H9 (cell line): ENCODE data around the gene SYP. TPM values are rescaled to one million over a fixed set of nuclear protein-coding genes. Genes with fewer than 3 reads are reported as not detected.

Experiments
- DNase-seq: peaks from one replicate; pipeline ENCODE4 v3.0.0-alpha.2; 2017
- H2AFZ ChIP-seq: one replicate; pipeline ENCODE4 v1.6.1; 2013; ENCODE audit warnings: mild to moderate bottlenecking, low read length, control low read depth, moderate library complexity
- H2AK5ac ChIP-seq: 2 replicates; pipeline ENCODE4 v1.6.1; 2013; ENCODE audit warnings: low read length, control low read depth, mixed read lengths; ENCODE audit not compliant: insufficient read length
- H2BK120ac ChIP-seq: one replicate; pipeline ENCODE4 v1.6.1; 2013; ENCODE audit warnings: low read depth, mild to moderate bottlenecking, low read length, control low read depth, inconsistent platforms; ENCODE audit not compliant: poor library complexity, severe bottlenecking
- H2BK12ac ChIP-seq: 2 replicates; pipeline ENCODE4 v1.6.1; 2013; ENCODE audit warnings: low read length, control low read depth, mixed read lengths, low read depth; ENCODE audit not compliant: insufficient read length
- H2BK15ac ChIP-seq: 2 replicates; pipeline ENCODE4 v1.6.1; 2013; ENCODE audit warnings: low read depth, low read length, control low read depth
- H2BK20ac ChIP-seq: one replicate; pipeline ENCODE4 v1.6.1; 2013; ENCODE audit warnings: low read depth, mild to moderate bottlenecking, low read length, control low read depth, inconsistent platforms; ENCODE audit not compliant: poor library complexity, severe bottlenecking
- H2BK5ac ChIP-seq: 2 replicates; pipeline ENCODE4 v1.6.1; 2013; ENCODE audit warnings: low read length, control low read depth, mixed read lengths; ENCODE audit not compliant: insufficient read length
- H3K14ac ChIP-seq: 2 replicates; pipeline ENCODE4 v1.6.1; 2013; ENCODE audit warnings: low read length, control low read depth; ENCODE audit not compliant: insufficient read depth
- H3K18ac ChIP-seq: 2 replicates; pipeline ENCODE4 v1.6.1; 2013; ENCODE audit warnings: low read depth, mild to moderate bottlenecking, mixed read lengths, low read length, control low read depth; ENCODE audit not compliant: insufficient read length
- H3K23ac ChIP-seq: 2 replicates; pipeline ENCODE4 v1.6.1; 2013; ENCODE audit warnings: low read length, control low read depth, mixed read lengths, low read depth; ENCODE audit not compliant: insufficient read length
- H3K23me2 ChIP-seq: 2 replicates; pipeline ENCODE4 v1.6.1; 2013; ENCODE audit warnings: low read depth, mild to moderate bottlenecking, mixed read lengths, low read length, control low read depth; ENCODE audit not compliant: insufficient read length, poor library complexity, severe bottlenecking
- H3K27ac ChIP-seq: 2 replicates; pipeline ENCODE4 v1.5.1; 2013; ENCODE audit warnings: low read length, control low read depth, mixed read lengths, low read depth; ENCODE audit not compliant: insufficient read length
- H3K27me3 ChIP-seq: 2 replicates; pipeline ENCODE4 v1.6.1; 2013; ENCODE audit warnings: low read length, control low read depth, inconsistent platforms; ENCODE audit not compliant: insufficient read depth
- H3K4ac ChIP-seq: 2 replicates; pipeline ENCODE4 v1.6.1; 2013; ENCODE audit warnings: low read depth, mild to moderate bottlenecking, control low read depth, inconsistent platforms, low read length, moderate library complexity
- H3K4me1 ChIP-seq: 2 replicates; pipeline ENCODE4 v1.6.1; 2013; ENCODE audit warnings: low read length, control low read depth, inconsistent platforms; ENCODE audit not compliant: insufficient read depth
- H3K4me2 ChIP-seq: 2 replicates; pipeline ENCODE4 v1.6.1; 2013; ENCODE audit warnings: low read length, control low read depth, mixed read lengths; ENCODE audit not compliant: insufficient read length, insufficient read depth
- H3K56ac ChIP-seq: 2 replicates; pipeline ENCODE4 v1.6.1; 2013; ENCODE audit warnings: low read depth, mild to moderate bottlenecking, mixed read lengths, low read length, control low read depth; ENCODE audit not compliant: insufficient read length
- H3K79me1 ChIP-seq: 2 replicates; pipeline ENCODE4 v1.6.1; 2013; ENCODE audit warnings: low read depth, mild to moderate bottlenecking, moderate library complexity, low read length, control low read depth, inconsistent platforms; ENCODE audit not compliant: insufficient read depth, poor library complexity, severe bottlenecking
- H3K79me2 ChIP-seq: 2 replicates; pipeline ENCODE4 v1.6.1; 2013; ENCODE audit warnings: low read length, control low read depth, inconsistent platforms; ENCODE audit not compliant: insufficient read depth
- H3K9ac ChIP-seq: 2 replicates; pipeline ENCODE4 v1.6.1; 2013; ENCODE audit warnings: low read length, control low read depth, mixed read lengths; ENCODE audit not compliant: insufficient read length; ENCODE audit errors: extremely low read depth
- H3K9me3 ChIP-seq: one replicate; pipeline ENCODE4 v1.6.1; 2013; ENCODE audit warnings: low read depth, low read length, inconsistent platforms; ENCODE audit not compliant: control insufficient read depth
- H3T11ph ChIP-seq: one replicate; pipeline ENCODE4 v1.6.1; 2013; ENCODE audit warnings: mild to moderate bottlenecking, low read length, control low read depth, inconsistent platforms
- H4K20me1 ChIP-seq: one replicate; pipeline ENCODE4 v1.6.1; 2013; ENCODE audit not compliant: control insufficient read depth, insufficient read length, insufficient read depth
- H4K5ac ChIP-seq: 2 replicates; pipeline ENCODE4 v1.6.1; 2013; ENCODE audit warnings: low read depth, mild to moderate bottlenecking, mixed read lengths, low read length, control low read depth; ENCODE audit not compliant: insufficient read length
- H4K8ac ChIP-seq: replicated peaks from 2 replicates; pipeline ENCODE4 v1.6.1; 2013; ENCODE audit warnings: low read length, control low read depth, mixed read lengths, low read depth; ENCODE audit not compliant: insufficient read length
- H4K91ac ChIP-seq: 2 replicates; pipeline ENCODE4 v1.6.1; 2013; ENCODE audit warnings: low read depth, mild to moderate bottlenecking, moderate library complexity, mixed read lengths, low read length, control low read depth; ENCODE audit not compliant: insufficient read length
- H3K27ac Mint-ChIP-seq, 3 experiments: 2 replicates in 2 of 3; 3 replicates in 1 of 3; pipeline ENCODE4 v1.8.0; 2020 to 2021; ENCODE audit warnings: mixed read lengths in 3 of 3, mild to moderate bottlenecking in 1 of 3, moderate library complexity in 1 of 3
- H3K27me3 Mint-ChIP-seq: 2 replicates; pipeline ENCODE4 v1.8.0; 2021; ENCODE audit warnings: low read depth, mild to moderate bottlenecking, moderate library complexity, mixed read lengths
- H3K36me3 Mint-ChIP-seq, 3 experiments: 2 replicates in 2 of 3; 3 replicates in 1 of 3; pipeline ENCODE4 v1.8.0; 2020 to 2021; ENCODE audit warnings: low read depth in 3 of 3, mixed read lengths in 3 of 3; ENCODE audit not compliant: insufficient read depth in 1 of 3
- H3K4me1 Mint-ChIP-seq, 2 experiments: 2 replicates each; pipeline ENCODE4 v1.8.0; 2020; ENCODE audit warnings: mixed read lengths in 2 of 2
- H3K4me3 Mint-ChIP-seq, 2 experiments: 2 replicates in 1 of 2; 3 replicates in 1 of 2; pipeline ENCODE4 v1.8.0; 2020 to 2021; ENCODE audit warnings: mild to moderate bottlenecking in 2 of 2, mixed read lengths in 2 of 2, moderate library complexity in 1 of 2
- H3K9me3 Mint-ChIP-seq, 2 experiments: 2 replicates in 1 of 2; 3 replicates in 1 of 2; pipeline ENCODE4 v1.8.0; 2020; ENCODE audit warnings: mild to moderate bottlenecking in 2 of 2, mixed read lengths in 2 of 2, moderate library complexity in 1 of 2
- CTCF ChIP-seq: fragments of 200-600 bp; sonication (generic); conservative IDR thresholded peaks from 3 replicates; pipeline ENCODE4 v1.8.0; 2021; ENCODE audit warnings: antibody characterized with exemption, mild to moderate bottlenecking
- WGBS: extraction: QIAGEN DNeasy Blood & Tissue Kit; methylation state at CpG from one replicate; pipeline ENCODE4 v1.1.7; 2013; ENCODE audit warnings: missing lambda C conversion rate, low lambda C conversion rate, mixed read lengths; ENCODE audit not compliant: insufficient read length; ENCODE audit errors: extremely low coverage; 5-methylcytosine and 5-hydroxymethylcytosine counted together
- total RNA-seq: library from RNA; stranded (reverse); gene quantifications from 2 replicates; pipeline ENCODE4 v1.2.1, GENCODE V29; 2021

The SYP gene
- total RNA-seq, 1 experiment from 2014 or later = 1.8 TPM

DNA sequence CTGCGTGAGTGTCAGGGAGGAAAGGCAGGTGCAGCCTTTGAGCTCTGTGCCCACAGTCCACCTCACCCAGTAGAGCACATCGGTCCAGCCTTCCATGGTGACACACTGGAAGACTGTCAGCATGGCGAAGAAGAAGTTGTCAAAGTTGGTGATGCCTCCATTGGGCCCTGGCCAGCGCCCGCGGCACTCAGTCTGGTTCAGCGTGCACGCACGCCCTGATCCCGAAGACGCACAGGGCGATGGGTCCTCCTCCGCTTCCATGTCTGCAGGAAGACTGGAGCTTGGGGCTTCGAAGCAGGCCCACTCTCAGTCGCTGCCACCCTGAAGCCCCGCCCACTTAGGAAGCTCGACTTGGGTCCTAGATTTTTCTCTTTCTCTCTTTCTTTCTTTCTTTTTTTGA is 28.2 kb upstream of the SYP start:
- H2BK5ac ChIP-seq = no peak overlapping the region
- H3K27me3 ChIP-seq = no peaks in the 10 kb centered on the region
- no peak overlapping the region for H3K9ac ChIP-seq
- H3K27ac Mint-ChIP-seq = no peak overlapping the region; a peak in 1 of 7 replicates
- H3K23me2 ChIP-seq = no peaks in the 10 kb centered on the region
- H3K18ac ChIP-seq = no peak overlapping the region
- no peak overlapping the region for H4K8ac ChIP-seq
- no peak overlapping the region for H4K5ac ChIP-seq
- no peak overlapping the region for H2BK20ac ChIP-seq
- no peak overlapping the region for H2BK15ac ChIP-seq
- H3K4me2 ChIP-seq = no peak overlapping the region
- H3K79me2 ChIP-seq = no peaks in the 10 kb centered on the region
- no peak overlapping the region for H3K4ac ChIP-seq
- no peak overlapping the region for H3K56ac ChIP-seq
- no peak overlapping the region for H3K27ac ChIP-seq
- H3K4me1 ChIP-seq = no peaks in the 10 kb centered on the region; the same call in 1 of the 2 replicates
- H3K4me1 Mint-ChIP-seq = peaks cover 9 to 26% of the 10 kb centered on the region in 2 experiments
- no peak overlapping the region for H4K91ac ChIP-seq
- no peak for TF ChIP-seq CTCF
- H2AK5ac ChIP-seq = no peak overlapping the region
- H4K20me1 ChIP-seq = no peaks in the 10 kb centered on the region
- no peak overlapping the region for H2AFZ ChIP-seq
- WGBS = no CpG with 5 or more reads among the region's 17 CpGs
- no peak overlapping the region for H3K14ac ChIP-seq
- H2BK120ac ChIP-seq = no peak overlapping the region
- peaks cover 1 to 4% (median 2%) of the 10 kb centered on the region in 3 experiments; a peak in 4 of 7 replicates for H3K36me3 Mint-ChIP-seq
- no peak overlapping the region for H2BK12ac ChIP-seq
- H3K9me3 Mint-ChIP-seq = peaks cover 74 to 84% of the 10 kb centered on the region in 2 experiments
- peaks cover 10% of the 10 kb centered on the region for H3K27me3 Mint-ChIP-seq
- H3K9me3 ChIP-seq = peaks cover 28% of the 10 kb centered on the region
- no peak overlapping the region for H3K4me3 Mint-ChIP-seq
- no peaks in the 10 kb centered on the region for H3K79me1 ChIP-seq
- no peak overlapping the region for H3K23ac ChIP-seq
- no peak overlapping the region for H3T11ph ChIP-seq
- DNase-seq = no peak
